ENCODE data around the gene AIP.
"Not testable (repeated sequence)": the region's sequence is repeated elsewhere in the genome, so short reads cannot be mapped to it uniquely, and the experiment has no call there.

AIP gene

DNA sequence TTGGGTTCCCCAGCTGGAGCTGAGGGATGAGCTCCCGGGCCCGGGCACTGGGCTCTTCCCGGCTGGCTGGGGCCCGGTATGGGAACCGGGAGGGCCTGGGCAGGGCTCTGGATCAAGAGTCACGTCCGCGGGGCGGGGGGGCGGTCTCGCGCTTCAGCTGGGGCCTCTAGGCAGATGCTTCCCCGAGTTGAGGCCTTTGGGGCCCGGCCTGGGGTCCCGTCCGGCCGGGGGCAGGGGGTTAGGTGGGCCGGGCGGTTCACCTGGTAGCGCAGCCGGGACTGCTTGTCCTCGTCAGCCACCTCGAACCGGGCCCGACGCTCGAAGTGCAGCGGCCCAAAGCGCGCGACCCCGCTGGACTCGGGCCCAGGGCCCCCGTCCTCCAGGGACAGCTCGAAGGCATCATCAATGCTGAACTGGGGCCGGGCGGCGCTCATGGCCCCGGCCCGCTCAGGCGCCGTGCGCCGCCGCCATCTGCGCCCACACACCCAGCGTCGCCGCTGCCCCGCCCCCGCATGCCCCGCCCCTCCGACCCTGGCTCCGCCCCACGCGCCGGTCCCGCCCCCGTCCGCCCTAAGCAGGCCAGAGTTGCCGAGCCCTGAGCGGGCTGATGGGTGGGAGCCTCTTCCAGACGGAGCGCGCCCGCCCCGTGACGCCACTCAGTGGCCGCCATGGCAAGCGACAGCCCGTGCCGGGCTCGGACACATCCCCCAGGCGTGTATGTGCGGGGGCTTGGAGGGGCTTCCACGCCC lies 13.9 kb upstream of the AIP start, which contains the start of gene TMEM134:
TSS of gene TMEM134 (minus strand) at position 493 of the 749 bp plus-strand sequence. CDS start at position 434, 59 bp downstream.
- DNase-seq (ENCODE audit: low read depth) = peak; percentile 52

DNA sequence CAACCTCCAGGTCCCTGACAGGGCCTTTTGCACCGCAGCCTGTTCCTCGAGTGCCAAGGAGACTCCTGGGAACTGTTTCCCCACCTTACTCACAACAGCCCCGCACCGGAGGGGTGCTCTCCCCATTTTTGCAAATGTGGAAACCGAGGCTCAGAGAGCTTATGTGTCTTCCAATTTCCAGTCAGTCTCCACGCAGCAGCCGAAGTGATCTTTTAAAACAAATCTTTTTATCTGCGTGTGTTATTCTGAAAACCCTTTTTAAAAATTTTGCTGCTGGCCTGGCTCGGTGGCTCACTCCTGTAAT lies 13.4 kb upstream of the AIP start:
- no peak for DNase-seq (ENCODE audit: low read depth)

DNA sequence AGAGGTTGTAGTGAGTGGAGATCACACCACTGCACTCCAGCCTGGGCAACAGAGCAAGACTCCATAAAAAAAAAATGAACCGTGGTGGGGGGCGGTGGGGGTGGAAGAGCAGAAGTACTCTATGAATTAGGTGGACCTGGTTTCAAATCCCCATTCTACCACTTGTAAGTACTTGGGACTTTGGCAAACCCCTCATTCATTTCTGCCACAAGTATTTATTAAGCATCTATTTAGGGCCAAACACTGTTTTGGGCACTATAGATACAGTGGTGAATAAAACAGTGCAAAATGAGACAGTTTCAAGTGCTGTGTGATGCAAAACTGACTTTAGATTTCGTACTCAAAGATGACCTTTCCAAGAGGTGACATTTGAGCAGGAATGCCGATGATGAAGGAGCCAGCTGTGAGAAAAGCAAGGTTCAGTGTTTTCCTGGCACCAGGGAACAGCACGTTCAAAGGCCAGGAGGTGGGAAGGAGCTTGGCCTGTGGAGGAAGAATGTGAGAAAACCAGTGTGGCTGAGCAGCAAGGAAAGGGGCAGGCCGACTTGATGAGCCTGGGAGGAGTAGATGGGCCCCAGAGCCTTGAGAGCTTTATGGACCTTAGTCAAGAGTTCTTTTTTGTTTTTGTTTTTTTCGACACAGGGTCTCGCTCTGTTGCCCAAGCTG lies 12.4 kb upstream of the AIP start:
- DNase-seq (ENCODE audit: low read depth) = no peak

DNA sequence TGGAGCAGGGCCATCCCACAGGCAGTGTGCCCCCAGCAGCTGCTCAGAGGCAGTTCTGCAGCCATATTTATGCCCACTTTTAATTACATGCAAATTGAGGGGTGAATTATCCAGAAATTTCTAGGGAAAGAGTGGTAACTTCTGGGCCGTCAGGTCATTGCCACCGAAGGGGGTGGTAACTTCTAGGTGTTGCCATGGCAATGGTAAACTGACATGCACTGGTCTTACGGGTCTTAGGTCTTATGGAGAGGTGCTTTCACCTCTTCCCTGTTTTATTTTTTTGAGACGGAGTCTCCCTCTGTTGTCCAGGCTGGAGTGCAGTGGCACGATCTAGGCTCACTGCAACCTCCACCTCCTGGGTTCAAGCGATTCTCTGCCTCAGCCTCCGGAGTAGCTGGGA lies 9.9 kb upstream of the AIP start:
- DNase-seq (ENCODE audit: low read depth) = no peak

DNA sequence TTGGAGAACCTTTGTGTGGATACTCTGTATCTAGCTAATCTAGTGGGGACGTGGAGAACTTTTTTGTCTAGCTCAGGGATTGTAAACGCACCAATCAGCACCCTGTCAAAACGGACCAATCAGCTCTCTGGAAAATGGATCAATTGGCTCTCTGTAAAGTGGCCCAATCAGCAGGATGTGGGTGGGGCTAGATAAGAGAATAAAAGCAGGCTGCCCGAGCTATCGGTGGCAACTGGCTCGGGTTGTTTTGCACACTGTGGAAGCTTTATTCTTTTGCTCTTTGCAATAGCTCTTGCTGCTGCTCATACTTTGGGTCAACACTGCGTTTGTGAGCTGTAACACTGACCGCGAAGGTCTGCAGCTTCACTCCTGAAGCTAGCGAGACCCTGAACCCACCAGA lies 6.1 kb upstream of the AIP start:
- not testable (repeated sequence) for DNase-seq (ENCODE audit: low read depth)

DNA sequence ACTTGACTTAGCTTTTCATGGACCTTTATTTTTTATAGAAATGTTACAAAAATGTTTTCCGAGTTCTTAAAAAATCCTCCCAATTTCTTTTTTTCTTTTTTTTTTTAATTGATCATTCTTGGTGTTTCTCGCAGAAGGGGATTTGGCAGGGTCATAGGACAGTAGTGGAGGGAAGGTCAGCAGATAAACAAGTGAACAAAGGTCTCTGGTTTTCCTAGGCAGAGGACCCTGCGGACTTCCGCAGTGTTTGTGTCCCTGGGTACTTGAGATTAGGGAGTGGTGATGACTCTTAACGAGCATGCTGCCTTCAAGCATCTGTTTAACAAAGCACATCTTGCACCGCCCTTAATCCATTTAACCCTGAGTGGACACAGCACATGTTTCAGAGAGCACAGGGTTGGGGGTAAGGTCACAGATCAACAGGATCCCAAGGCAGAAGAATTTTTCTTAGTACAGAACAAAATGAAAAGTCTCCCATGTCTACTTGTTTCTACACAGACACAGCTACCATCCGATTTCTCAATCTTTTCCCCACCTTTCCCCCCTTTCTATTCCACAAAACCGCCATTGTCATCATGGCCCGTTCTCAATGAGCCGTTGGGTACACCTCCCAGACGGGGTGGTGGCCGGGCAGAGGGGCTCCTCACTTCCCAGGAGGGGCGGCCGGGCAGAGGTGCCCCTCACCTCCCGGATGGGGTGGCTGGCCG lies 5.3 kb upstream of the AIP start:
- DNase-seq (ENCODE audit: low read depth) = not testable (repeated sequence)

DNA sequence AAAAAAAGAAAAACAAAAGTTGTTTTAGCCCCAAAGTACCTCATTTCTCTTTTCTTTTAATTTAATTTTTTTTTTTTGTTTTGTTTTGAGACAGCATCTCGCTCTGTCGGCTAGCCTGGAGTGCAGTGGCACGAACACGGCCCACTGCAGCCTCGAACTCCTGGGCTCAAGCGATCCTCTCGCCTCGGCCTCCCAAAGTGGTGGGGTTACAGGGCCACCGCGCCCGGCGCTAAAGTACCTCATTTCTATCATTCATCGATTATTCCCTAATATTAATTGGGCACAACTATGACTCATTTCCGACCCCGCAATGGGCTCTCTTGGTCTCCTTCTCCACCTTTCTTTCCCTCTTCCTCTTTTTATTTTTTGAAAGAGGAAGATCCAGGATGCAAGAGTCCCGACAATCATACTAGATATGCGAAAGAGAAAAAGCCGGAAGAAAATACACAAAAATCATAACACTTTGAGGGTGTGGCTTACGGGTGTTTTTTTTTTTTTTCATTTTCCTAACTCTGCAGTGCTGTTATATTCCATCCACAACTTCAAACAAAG lies 475 bp upstream of the AIP start:
- no peak for DNase-seq (ENCODE audit: low read depth)

DNA sequence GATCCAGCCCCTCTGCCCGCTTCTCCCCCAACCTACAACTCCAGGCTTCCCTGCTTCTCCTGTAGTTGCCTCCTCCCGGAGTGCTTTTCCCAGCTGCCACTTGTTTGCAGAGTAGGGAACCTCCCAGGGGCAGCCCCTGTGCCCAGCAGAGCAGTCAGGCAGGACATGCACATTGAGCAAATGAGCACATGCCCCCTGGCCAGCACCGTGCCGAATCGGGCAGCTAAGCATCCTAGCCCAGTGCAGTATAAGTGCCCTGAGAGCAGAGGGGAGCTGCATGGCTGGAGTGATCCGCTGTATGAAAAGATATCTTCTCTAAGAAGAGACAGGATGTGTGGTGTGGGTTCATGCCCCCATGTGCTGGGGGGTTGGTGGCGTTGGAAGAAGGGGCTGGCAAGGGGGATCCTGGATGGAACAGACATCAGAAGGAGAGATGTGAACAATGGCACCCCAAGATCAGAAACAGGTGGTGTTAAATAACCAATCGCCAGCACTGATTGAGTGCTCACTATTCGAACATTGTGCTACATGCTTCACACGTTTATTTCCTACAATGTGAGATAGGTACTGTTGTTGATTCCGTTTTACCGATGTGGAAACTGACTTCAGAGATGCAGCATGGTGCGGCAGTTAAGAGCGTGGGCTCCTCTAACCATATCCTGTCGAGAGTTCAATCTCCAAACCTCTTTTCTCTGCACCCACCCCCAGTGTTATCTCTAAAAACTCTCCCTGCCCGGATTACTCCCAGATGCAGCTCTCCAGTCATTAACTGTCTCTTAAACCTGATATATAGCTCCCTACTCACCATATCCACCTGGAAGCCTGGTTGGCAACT lies 1.2 kb downstream of the AIP start:
- DNase-seq (ENCODE audit: low read depth) = no peak

DNA sequence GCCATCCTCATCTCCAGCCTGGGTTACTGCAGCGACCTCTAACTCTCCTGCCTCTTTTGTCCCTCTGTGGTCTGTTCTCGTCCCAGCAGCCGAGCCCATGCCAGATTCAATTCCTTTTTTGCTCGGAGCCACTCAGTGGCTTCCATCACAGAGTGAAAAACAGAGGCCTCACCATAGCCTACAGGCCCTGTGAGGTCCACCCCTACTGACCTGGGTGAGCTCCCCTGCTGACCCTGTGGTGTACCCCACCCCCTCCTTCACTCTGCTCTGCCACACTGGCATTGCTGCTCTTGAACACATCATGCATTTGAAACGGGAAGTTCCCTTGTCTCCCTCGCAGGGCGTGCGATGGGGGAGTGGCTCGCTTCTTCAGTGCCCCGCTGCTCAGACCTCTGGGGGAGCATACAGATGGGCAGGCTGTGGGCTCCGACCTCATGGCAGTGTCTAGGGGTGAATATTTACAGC lies 2.1 kb downstream of the AIP start:
- no peak for DNase-seq (ENCODE audit: low read depth)

DNA sequence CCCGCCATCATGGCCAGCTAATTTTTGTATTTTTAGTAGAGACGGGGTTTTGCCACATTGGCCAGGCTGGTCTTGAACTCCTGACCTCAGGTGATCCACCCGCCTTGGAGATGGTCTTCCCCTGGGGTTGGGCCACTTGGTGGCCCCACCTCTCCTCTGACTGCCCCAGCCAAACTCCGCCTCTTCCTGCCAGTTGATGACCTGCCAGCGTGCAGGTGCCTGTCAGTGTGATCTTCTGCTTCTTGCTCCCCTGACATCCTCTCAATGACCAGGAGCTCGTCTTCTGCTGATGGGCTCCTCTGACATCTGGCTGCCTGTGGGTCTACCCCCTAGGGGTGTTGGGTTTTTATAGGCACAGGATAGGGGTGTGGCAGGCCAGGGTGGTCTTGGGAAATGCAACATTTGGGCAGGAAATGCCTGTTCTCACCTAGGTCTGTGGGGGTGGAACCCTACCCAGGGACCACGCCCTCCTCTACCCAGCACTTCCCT lies 3.1 kb downstream of the AIP start:
- not testable (repeated sequence) for DNase-seq (ENCODE audit: low read depth)

DNA sequence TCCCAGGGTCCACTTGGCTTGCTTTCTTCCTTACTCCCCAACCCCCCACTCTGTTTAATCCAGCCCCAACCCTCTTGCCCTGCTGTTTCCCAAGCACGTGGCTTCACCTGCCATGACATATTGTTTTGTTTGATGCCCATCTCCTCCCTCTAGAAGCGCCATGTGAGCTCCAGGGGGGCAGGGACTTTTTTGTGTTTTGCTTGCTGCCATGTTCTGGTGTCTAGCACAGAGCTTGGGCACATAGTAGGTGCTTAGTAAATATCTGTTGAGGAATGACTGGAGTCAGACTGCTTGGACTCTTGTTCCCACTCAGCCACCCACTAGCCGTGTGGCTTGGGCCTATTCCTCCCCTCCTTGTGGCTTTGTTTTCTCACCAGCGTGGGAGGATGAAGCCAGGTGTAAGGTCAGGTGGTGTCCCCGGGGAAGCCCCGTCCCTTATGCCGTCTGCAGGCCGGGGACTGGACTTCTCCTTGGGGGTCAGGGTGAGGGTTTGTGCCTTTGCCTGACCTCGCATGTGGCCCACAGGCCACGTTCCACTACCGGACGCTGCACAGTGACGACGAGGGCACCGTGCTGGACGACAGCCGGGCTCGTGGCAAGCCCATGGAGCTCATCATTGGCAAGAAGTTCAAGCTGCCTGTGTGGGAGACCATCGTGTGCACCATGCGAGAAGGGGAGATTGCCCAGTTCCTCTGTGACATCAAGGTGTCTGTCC lies 3.8 kb downstream of the AIP start:
- no peak for DNase-seq (ENCODE audit: low read depth)

DNA sequence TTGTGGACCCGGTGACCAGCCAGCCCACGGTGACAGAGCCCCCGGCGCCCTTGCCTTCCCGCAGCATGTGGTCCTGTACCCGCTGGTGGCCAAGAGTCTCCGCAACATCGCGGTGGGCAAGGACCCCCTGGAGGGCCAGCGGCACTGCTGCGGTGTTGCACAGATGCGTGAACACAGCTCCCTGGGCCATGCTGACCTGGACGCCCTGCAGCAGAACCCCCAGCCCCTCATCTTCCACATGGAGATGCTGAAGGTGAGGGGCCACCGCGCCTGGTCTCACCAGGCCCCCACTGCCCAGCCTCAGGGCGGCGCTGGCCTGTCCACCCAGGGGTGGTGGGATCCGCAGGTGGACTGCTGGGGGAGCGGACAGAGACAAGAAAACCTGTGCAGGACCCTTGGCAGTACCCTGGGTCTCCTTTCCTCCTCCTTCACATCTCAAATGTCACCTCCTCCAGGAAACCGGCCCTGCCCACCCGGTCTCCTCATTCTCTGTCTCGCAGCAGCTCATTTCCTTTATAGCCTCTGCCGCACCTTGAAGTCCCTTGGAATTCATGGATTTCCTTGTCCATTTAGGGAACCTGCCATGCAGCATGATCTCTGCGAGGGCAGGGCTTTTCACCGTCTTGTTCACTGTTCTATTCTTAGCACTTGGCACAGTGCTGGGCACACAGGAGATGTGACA lies 6.5 kb downstream of the AIP start:
- DNase-seq (ENCODE audit: low read depth) = no peak

DNA sequence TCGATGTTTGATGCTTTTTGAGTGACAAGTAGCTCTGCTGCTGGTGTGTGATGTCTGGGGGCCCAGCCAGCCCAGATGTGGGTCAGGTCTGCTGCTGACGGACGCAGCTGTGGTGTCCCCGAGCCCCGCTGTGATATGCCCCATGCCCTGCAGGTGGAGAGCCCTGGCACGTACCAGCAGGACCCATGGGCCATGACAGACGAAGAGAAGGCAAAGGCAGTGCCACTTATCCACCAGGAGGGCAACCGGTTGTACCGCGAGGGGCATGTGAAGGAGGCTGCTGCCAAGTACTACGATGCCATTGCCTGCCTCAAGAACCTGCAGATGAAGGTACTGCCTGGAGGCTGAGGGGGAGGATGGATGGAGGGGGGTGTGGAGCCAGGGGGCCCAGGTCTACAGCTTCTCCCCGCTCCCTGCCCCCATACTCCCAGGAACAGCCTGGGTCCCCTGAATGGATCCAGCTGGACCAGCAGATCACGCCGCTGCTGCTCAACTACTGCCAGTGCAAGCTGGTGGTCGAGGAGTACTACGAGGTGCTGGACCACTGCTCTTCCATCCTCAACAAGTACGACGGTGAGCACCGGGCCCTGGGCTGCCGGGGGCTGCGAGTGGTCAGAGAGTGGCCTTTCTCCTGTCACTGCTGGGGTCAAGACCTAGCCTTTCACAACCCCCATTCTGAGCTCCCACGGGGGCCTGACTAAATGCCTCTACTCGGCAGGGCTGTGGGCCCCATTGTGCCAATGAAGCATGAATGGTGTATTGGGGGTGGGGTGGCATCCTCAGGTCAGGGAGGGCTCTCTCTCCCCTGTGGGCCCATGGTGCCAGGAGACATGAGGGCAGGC lies 7.3 kb downstream of the AIP start:
- DNase-seq (ENCODE audit: low read depth) = no peak

DNA sequence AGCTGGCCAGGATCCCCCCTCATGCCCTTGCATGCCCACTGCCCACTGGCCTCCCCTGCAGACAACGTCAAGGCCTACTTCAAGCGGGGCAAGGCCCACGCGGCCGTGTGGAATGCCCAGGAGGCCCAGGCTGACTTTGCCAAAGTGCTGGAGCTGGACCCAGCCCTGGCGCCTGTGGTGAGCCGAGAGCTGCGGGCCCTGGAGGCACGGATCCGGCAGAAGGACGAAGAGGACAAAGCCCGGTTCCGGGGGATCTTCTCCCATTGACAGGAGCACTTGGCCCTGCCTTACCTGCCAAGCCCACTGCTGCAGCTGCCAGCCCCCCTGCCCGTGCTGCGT lies 7.9 kb downstream of the AIP start:
- DNase-seq (ENCODE audit: low read depth) = no peak

DNA sequence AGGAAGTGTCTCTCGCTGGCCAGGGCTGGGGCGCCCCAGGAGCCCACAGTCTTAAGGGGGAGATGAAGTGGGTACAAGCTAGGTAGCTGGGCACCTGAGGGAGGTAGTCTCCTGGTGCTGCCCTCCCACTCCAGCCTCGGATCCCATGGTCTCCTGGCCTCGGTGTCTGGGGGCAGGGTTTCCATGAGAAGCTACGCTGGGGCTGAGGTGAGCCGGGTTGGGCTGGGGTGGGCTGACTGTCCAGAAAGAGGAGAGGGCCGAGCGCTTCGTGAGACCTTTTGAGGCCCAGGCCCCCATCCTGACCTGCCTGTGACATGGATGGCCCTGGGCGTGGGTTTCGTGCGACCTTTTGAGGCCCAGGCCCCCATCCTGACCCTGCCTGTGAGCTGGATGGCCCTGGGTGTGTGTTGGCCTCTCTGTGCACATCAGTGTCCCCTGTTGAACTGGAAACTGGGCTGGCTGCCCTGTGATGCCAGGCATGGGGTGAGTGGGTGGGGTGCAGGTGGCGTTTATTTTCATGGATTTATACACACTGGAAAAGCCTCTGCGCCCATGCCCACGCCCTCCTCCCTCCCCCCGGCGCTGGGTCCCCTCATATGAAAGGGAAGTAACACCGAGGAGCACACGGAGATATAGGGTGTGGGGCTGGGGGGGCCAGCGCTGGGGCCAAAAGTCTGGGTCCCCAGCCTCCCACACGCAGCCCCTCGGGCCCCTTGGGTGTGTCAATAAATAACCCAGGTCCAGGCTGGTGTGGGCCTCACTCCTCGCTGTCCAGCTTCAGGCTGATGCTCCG lies 8.6 kb downstream of the AIP start:
- DNase-seq (ENCODE audit: low read depth) = no peak

DNA sequence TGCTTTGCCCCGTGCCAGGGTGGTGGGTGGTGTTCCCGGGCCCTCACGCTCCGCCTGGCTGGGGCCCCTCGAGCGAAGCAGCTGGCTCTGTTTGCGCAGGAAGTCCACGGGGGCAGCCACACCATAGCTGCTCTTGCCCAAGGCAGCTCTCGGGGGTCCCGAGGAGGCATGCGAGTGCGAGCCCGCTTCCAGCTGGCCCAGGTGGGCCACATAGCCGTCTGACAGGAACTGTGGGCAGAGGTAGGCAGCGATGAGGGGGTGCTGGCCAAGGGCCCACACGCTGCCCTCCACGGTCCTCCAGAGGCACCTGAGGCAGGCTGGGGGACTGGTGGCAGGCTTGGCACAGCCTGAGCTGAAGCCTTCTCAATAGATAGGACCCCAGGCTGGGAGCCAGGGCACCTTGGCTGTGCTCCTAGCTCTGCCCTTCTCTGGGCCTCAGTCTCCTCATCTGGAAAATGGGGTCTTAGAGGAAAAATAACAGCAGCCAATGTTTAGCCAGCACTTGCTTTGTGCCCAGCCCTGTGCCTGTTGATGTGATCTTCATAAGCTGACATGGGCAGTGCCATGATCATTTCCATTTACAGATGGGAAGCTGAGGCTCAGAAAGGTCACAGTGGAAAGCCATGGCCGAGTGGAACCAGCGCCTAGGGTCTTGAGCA lies 9.4 kb downstream of the AIP start:
- no peak for DNase-seq (ENCODE audit: low read depth)

DNA sequence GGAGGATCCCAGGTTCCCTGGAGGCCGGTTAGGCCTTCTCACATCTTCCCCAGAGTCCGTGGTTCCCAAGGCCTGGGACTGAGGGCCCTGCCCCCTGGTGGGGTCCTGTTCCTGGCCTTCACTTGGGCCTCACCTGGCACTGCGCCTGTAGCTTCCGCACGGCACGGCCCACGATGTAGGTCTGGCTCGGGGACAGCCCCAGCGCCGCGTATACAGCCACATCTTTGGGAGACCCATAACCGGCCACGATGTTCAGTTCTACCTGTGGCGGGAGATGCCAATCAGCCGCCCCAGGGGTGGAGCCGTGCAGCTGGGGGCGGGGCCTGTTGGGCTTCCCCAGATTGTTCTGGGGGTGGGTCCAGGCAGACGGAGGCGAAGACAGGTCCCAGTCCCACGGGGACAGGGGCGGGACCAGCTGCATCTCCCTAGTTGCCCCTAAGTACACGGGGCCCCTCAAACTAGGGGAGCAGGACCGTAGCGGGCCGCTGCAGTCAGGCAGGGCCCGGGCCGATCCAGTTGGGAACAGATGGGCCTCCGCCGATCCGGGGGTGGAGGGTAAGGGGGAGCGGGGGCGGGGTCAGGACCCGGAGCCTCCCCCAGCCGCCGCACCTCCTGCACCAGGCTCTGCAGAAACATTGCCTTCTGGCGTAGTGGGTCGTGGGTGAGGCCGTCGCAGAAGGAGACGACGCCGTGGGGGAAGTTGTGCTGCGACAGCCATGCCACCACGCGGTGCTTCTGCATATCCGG lies 10.1 kb downstream of the AIP start:
- no peak for DNase-seq (ENCODE audit: low read depth)

All from non-pigmented ciliary epithelial cell (primary cell).